Measurements from ENCODE around the gene SLC6A12. TPM values are rescaled to one million over a fixed set of nuclear protein-coding genes. Genes with fewer than 3 reads are reported as not detected.

Gene SLC6A12
- total RNA-seq, 8 experiments from 2014 or later = 0.11 to 8.1 (median 3.9) TPM

DNA sequence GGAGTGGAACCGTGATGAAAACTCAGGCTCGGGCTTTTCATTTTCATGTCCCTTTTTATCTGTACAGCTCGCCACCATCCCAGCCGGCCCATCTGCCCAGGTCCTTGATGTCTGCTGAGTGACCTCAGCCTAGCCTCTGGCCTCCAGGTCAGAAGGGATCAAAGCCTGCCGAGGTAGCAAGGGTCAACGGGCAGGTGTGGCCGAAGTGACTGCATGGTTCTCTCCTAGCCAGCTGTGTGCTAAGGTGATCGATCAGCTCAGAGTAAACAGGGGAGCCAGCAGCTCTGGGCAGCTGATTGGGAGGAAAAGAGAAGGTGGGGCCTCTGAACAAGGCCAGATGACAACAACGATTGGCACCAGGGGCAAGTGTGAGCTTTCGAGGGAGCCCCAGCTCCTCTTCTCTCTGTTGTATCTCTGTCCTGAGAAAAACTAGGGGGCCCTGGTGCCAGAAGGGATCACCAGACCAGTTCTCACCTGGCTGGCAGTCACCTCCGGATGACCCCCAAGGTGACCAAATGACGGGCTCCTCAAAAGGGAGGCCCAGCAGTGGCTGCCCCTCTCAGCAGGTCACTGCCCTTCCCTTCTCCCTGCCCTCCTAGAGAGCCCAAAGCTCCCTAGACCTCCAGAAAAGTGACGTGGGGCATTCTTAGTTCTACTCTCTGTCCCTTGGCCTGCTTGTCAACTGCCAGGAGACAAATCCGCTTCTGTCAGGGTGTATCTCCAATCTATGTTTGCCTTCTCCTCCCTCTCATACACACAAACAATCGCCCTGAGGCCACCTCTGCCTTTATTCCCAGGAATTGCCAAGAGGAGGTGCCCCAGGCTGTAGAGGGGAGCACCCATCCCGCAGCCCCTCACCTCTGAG lies 3.4 kb downstream of the SLC6A12 start:
- no peak overlapping the region for H3K4me3 ChIP-seq
- 15 to 84% (median 72%) methylated on average over 5 to 8 of the region's 16 CpGs; no CpG with 5 or more reads in 5 of the 10 experiments for WGBS, 10 experiments
- H3K27ac ChIP-seq = no peak overlapping the region
- no peaks in the 10 kb centered on the region for H3K4me1 ChIP-seq (replicated peaks in 1 of 2)
- ATAC-seq (replicated peaks in 6 of 8) = no peak
- in situ Hi-C loops (cut with MboI; ENCODE audit: low pct_unique_long_range_greater_than_20kb in 2 of 9, low sequenced_read_pairs in 9 of 9, unreplicated experiment in 9 of 9) = no loop called here

DNA sequence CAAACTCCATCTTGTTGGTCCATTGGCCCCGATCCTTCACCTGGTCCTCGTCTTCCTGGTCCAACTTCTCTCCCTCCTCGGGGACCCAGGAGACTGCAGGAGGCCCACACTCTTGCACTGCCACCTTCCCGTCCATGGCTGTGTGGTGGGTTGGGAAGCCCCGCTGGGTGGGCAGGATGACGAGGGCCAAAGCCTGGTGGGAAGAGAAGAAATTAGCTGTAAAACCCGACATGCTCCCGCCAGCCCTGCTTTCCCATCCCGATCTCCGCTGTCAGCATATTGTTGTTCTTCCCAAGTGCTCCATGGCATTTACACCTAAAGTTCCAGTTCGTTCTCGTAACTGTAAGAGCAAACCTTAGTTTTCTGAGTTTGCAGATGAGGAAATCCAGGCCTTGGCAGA lies 4.1 kb downstream of the SLC6A12 start:
- H3K27ac ChIP-seq = no peak overlapping the region

DNA sequence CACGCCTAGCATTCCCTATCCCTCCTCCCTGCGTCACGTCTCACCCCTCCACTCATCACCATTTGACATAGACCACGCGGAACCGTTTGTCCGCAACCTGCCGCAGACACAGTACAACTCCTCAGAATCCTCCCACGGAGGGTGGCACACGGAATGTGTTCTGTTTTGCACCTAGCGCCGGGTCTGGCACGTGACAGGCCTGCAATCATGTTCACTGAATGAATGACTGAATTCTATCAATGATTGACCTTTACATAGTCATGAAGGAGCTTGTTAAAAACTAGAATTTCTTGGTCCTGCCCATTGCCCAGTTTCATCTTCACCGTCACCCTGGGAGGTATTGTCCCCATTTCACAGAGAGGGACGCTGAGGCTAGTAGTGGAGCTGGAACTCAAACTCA lies 4.7 kb downstream of the SLC6A12 start:
- H3K27ac ChIP-seq = no peak overlapping the region
- no peak for ATAC-seq (replicated peaks in 6 of 8)
- 58 to 93% (median 80%) methylated on average over 1 to 14 of the region's 15 CpGs; no CpG with 5 or more reads in 1 of the 10 experiments for WGBS, 10 experiments
- no peak overlapping the region for H3K4me3 ChIP-seq
- in situ Hi-C loops (cut with MboI; ENCODE audit: low pct_unique_long_range_greater_than_20kb in 2 of 9, low sequenced_read_pairs in 9 of 9, unreplicated experiment in 9 of 9) = no loop called here
- peaks cover under 1 to 2% of the 10 kb centered on the region in 2 donors for H3K4me1 ChIP-seq (replicated peaks in 1 of 2)

More for the DNA sequence above, 4.1 kb downstream of the SLC6A12 start:
- 61 to 90% (median 80%) methylated on average over 2 to 8 of the region's 12 CpGs; no CpG with 5 or more reads in 3 of the 10 experiments for WGBS, 10 experiments
- Histone ChIP-seq H3K4me3 (no peak overlapping the region), H3K4me1 (replicated peaks in 1 of 2) (no peaks in the 10 kb centered on the region)
- no peak for ATAC-seq (replicated peaks in 6 of 8)
- in situ Hi-C loops (cut with MboI; ENCODE audit: low pct_unique_long_range_greater_than_20kb in 2 of 9, low sequenced_read_pairs in 9 of 9, unreplicated experiment in 9 of 9) = no loop called here

DNA sequence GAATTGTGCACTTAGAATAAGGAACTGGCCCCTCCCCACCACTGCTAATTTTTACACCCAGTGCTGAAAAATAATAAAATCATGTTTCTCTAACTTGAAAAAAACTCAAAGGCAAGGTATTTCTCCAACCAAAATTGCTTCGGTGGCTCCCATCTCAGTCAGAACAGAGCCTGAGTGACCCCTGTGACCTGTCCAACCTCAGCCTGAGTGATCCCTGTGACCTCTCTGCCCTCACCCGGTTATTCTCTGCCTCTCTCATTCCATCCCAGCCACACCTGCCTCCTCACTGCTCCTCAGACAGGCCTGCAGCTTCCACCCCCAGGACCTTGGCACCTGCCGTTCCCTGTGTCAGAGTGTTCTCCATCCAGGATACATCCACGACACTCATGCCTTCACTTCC lies 5.1 kb downstream of the SLC6A12 start:
- 17 to 81% (median 60%) methylated on average over 1 to 3 of the region's 4 CpGs; no CpG with 5 or more reads in 3 of the 10 experiments for WGBS, 10 experiments
- H3K4me3 ChIP-seq = no peak overlapping the region
- no peak overlapping the region for H3K27ac ChIP-seq
- ATAC-seq (replicated peaks in 6 of 8) = no peak
- in situ Hi-C loops (cut with MboI; ENCODE audit: low pct_unique_long_range_greater_than_20kb in 2 of 9, low sequenced_read_pairs in 9 of 9, unreplicated experiment in 9 of 9) = no loop called here
- peaks cover 4 to 5% of the 10 kb centered on the region in 2 donors for H3K4me1 ChIP-seq (replicated peaks in 1 of 2)

DNA sequence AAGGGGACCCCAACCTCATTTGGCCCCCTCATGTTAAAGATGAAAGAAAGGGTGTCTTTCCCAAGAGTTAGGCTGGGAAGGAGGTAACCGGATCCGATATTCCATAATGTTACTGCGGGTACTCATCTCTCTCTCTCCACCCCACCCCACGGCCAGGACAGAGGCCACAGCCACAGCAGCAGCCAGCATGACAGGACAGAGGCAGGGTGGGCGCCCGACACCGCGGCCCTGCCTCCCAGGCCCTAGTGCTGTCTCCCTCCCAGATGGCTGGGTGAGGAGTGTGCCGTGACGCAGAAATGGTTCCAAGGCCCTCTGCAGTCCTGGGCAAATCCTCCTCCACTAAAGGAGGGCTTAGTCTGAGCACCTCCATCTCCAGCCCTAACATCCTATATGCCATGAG lies 6.2 kb downstream of the SLC6A12 start:
- Histone ChIP-seq H3K27ac (no peak overlapping the region), H3K4me1 (replicated peaks in 1 of 2) (peaks cover 4 to 5% of the 10 kb centered on the region in 2 donors), H3K4me3 (no peak overlapping the region)
- no peak for ATAC-seq (replicated peaks in 6 of 8)
- in situ Hi-C loops (cut with MboI; ENCODE audit: low pct_unique_long_range_greater_than_20kb in 2 of 9, low sequenced_read_pairs in 9 of 9, unreplicated experiment in 9 of 9) = no loop called here
- 56 to 94% (median 75%) methylated on average over 3 to 9 of the region's 10 CpGs; no CpG with 5 or more reads in 5 of the 10 experiments for WGBS, 10 experiments

DNA sequence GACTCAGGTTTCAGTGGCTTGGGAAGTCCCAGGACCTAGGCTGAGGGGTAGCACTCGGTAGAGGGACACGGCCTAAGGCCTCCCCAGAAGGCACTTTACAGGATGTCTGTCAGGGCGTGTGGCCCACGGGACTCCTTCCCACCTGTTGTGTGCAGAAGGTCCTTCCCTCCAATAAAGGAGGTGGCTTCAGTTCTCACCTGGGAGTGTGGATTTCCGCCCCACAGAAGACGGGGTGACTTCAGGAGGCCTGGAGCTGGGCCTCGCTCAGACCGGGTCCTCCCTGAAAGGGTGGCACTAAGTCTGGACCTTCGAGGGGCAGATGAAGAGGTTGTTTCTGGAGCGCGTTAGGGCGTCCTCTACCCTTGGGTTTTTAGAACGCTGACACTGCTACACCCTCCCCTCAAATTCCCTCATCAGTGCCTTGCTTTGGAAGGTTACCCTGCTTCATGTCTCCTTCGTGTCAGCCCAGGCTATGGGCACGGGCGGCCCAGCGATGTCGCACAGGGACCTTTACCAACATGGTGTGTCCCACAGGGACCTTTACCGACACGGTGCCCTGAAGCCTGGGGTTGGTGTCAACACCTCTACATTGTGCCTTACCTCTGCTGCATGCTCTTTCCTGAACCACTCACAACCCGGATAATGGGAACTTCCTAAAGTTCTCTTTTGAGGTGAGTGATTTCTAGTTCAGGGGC lies 7.1 kb downstream of the SLC6A12 start:
- in situ Hi-C loops (cut with MboI; ENCODE audit: low pct_unique_long_range_greater_than_20kb in 2 of 9, low sequenced_read_pairs in 9 of 9, unreplicated experiment in 9 of 9) = no loop called here
- ATAC-seq (replicated peaks in 6 of 8) = no peak
- H3K4me3 ChIP-seq = no peak overlapping the region
- 50 to 100% (median 88%) methylated on average over 1 to 14 of the region's 21 CpGs; no CpG with 5 or more reads in 2 of the 10 experiments for WGBS, 10 experiments
- no peak overlapping the region for H3K27ac ChIP-seq
- peaks cover 4 to 5% of the 10 kb centered on the region in 2 donors for H3K4me1 ChIP-seq (replicated peaks in 1 of 2)

DNA sequence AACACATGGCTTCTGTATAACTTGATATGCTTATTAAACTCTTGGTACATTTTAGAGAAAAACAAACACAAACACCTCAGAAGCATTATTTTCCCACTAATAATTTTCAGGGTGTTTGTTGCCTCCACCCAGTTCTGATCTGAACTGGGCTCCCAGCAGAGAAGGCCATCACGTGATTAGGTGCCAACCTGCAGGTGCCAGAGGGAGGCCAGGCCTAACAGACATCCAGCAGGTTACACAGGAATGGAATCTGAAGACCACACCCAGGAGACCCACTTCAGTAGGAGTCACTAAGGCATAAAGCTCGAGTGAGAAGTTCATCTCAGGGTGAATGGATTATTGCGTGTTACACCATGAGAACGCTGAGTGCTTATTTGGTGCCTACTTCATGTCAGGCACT lies 8.9 kb downstream of the SLC6A12 start:
- ATAC-seq (replicated peaks in 6 of 8) = no peak
- H3K27ac ChIP-seq = no peak overlapping the region
- peaks cover 4 to 5% of the 10 kb centered on the region in 2 donors for H3K4me1 ChIP-seq (replicated peaks in 1 of 2)
- in situ Hi-C loops (cut with MboI; ENCODE audit: low pct_unique_long_range_greater_than_20kb in 2 of 9, low sequenced_read_pairs in 9 of 9, unreplicated experiment in 9 of 9) = no loop called here
- H3K4me3 ChIP-seq = no peak overlapping the region
- 60 to 100% (median 83%) methylated on average over 1 to 4 of the region's 4 CpGs; no CpG with 5 or more reads in 2 of the 10 experiments for WGBS, 10 experiments

DNA sequence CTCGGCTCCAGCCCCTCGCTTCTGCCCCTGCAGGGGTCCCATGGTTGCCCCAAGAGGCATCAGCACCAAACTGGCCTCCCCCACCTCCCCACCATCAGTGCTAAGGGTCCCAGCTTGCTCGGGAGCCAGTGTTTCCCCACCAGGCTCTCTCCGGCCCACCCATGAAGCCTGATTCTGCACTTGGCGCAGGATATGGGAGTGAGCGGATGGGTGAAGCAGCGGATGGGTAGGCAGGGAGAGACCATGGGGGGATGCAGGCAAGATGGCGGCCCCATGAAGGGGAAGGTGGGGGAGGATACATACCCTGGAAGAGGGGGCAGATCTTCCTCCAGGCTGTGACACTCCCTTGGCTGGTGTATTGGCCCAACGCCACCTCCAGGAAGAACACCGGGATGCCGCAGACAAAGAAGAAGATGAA lies 9.7 kb downstream of the SLC6A12 start:
- no peak for ATAC-seq (replicated peaks in 6 of 8)
- peaks cover 9 to 12% of the 10 kb centered on the region in 2 donors for H3K4me1 ChIP-seq (replicated peaks in 1 of 2)
- WGBS, 10 experiments = 0 to 100% (median 60%) methylated on average over 1 to 3 of the region's 11 CpGs; no CpG with 5 or more reads in 7 of the 10 experiments
- no peak overlapping the region for H3K27ac ChIP-seq
- in situ Hi-C loops (cut with MboI; ENCODE audit: low pct_unique_long_range_greater_than_20kb in 2 of 9, low sequenced_read_pairs in 9 of 9, unreplicated experiment in 9 of 9) = no loop called here
- H3K4me3 ChIP-seq = peak overlapping the region in 3 of 5 donors; percentile 27 to 38 (median 32)

DNA sequence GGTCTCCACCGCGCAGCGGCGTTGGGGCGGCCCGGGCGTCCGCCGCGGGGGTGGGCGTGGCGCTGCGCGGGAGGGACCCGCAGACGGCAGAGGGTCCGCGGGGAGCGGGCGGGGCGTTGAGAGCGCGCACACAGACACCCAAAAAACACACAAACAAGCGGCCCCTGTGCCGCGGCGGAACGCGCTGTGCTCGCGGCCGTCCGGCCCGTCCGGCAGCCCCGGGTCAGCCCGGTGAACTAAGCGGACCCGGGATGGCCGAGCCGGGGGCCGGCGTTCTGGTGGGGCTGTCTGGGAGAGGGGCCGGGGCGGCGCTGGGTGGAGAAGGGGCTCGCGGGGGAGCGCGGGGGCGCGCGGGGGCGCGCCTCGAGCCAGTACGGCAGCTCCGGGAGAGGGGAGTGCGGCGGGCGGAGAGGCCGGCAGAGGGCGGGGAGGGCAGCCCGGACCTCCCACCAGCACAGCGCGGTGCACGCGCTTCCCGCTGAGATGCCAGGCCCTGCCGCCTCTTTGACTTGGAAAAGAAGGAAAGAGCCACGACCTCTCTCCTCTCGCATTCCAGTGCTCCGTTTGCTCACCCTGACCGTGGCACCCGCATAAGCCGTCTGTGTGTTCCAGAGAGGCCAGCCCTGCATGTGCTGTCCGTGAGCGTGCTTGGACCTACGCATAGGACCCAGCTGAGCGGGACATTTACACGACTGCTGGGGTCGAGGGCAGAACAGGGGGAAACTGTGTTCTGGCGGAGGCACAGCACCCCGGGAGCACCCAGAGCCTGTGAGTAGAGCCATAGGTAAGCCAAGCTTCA lies 10.3 kb downstream of the SLC6A12 start:
- Histone ChIP-seq H3K4me3 (peak overlapping the region; percentile 27 to 40 (median 32)), H3K27ac (no peak overlapping the region), H3K4me1 (replicated peaks in 1 of 2) (peaks cover 11 to 12% of the 10 kb centered on the region in 2 donors)
- in situ Hi-C loops (cut with MboI; ENCODE audit: low pct_unique_long_range_greater_than_20kb in 2 of 9, low sequenced_read_pairs in 9 of 9, unreplicated experiment in 9 of 9) = no loop called here
- WGBS, 10 experiments = 0 to 7% methylated on average over 10 of the region's 84 CpGs; no CpG with 5 or more reads in 8 of the 10 experiments
- peak; percentile 3 to 76 (median 68) for ATAC-seq (replicated peaks in 6 of 8)

DNA sequence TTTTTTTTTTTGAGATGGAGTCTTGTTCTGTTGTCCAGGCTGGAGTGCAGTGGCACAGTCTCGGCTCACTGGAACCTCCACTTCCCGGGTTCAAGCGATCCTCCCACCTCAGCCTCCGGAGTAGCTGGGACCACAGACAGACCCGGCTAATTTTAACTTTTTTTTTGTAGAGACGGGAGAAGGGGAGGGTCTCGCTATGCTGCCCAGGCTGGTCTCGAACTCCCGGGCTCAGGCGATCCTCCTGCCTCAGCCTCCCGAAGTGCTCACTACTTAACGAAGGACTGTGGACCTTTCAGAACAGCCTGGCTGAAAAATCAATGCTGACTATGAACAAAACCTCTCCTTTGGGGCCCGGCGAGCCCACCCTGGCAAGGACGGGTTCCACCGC lies 10.9 kb downstream of the SLC6A12 start:
- no peak for ATAC-seq (replicated peaks in 6 of 8)
- 33 to 100% (median 69%) methylated on average over 1 to 10 of the region's 16 CpGs; no CpG with 5 or more reads in 2 of the 10 experiments for WGBS, 10 experiments
- Histone ChIP-seq H3K4me3 (peak overlapping the region in 4 of 5 donors; percentile 27 to 40 (median 35)), H3K4me1 (replicated peaks in 1 of 2) (peaks cover 11 to 12% of the 10 kb centered on the region in 2 donors), H3K27ac (no peak overlapping the region)
- in situ Hi-C loops (cut with MboI; ENCODE audit: low pct_unique_long_range_greater_than_20kb in 2 of 9, low sequenced_read_pairs in 9 of 9, unreplicated experiment in 9 of 9) = no loop called here

DNA sequence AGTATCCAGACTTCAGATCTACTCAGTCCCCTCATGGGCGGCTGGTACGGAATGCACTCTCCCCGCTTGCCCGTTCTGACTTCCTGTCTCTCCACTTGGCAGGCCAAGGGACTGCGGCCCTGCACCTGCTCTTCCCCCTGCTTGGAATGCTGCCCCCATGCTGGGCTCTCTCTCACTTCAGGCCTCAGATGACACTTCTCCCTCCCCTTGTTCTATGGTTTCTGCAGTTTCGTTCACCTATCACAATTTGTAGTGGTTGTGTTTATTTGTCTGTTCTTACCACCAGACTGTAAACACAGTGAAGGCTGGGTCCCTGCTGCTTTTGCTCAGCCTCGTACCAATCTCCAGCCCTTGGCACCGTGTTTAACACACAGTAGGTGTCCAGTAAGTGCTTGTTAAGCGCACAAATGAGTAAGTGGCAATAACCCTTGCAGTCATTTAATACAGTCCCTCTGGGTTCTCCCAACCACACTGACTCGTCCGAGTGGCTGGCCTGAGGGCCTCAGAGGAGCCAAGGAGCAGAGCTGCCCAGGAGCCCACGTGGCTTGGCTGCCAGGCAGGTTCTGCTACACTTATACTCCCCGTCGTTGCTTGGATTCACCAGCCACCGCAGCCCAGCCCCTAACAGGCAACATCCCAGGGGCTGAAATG lies 11.8 kb downstream of the SLC6A12 start:
- Histone ChIP-seq H3K4me1 (replicated peaks in 1 of 2) (peaks cover 11 to 12% of the 10 kb centered on the region in 2 donors), H3K4me3 (no peak overlapping the region), H3K27ac (no peak overlapping the region)
- WGBS, 10 experiments = 29 to 62% (median 46%) methylated on average over 1 to 11 of the region's 15 CpGs; no CpG with 5 or more reads in 3 of the 10 experiments
- no peak for ATAC-seq (replicated peaks in 6 of 8)
- in situ Hi-C loops (cut with MboI; ENCODE audit: low pct_unique_long_range_greater_than_20kb in 2 of 9, low sequenced_read_pairs in 9 of 9, unreplicated experiment in 9 of 9) = no loop called here

DNA sequence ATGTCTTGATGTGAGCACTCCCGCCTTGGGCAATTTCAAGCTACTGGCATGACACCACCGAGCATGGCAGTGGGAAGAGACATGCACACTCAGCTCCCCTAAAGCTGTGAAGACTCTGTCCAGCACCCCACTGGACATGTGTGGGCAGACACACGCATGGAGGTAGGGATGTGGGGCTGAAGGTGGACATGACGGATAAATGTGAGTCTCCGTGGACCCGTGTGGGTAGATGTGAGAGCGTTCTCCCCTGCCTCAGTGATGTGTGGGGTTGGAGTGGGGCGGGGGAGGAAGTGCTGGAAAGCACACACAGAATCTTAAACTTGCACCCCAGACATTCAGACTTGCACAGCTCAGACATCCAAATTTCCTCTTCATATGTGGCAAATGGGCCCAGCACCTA lies 12.6 kb downstream of the SLC6A12 start:
- whole genome bisulfite sequencing, 10 experiments = 33 to 94% (median 80%) methylated on average over 1 to 7 of the region's 8 CpGs; no CpG with 5 or more reads in 5 of the 10 experiments
- ATAC-seq (replicated peaks in 6 of 8) = no peak

More for the DNA sequence above, 12.6 kb downstream of the SLC6A12 start:
- in situ Hi-C loops (cut with MboI; ENCODE audit: low pct_unique_long_range_greater_than_20kb in 2 of 9, low sequenced_read_pairs in 9 of 9, unreplicated experiment in 9 of 9) = no loop called here
- Histone ChIP-seq H3K4me1 (replicated peaks in 1 of 2) (peaks cover 11 to 12% of the 10 kb centered on the region in 2 donors), H3K27ac (no peak overlapping the region), H3K4me3 (no peak overlapping the region)

Measured in motor neuron (in vitro differentiated cells).